H1 (cell line): ENCODE data around the gene S100A12. TPM values are rescaled to one million over a fixed set of nuclear protein-coding genes. Genes with fewer than 3 reads are reported as not detected.

Experiments used
- CTCF ChIA-PET: fragments of 300-600 bp; sonication (Branson Sonifier 250); formaldehyde crosslinking; loops from one replicate; lab custom pipeline; 2021; ENCODE audit not compliant: partially characterized antibody; lab: Charles Lee
- POLR2A ChIA-PET: fragments of 300-600 bp; sonication (Branson Sonifier 250); formaldehyde crosslinking; loops from one replicate; lab custom pipeline; 2021; ENCODE audit warnings: inconsistent platforms; ENCODE audit not compliant: partially characterized antibody; lab: Charles Lee
- DNase-seq, 2 experiments: peaks; one replicate each; pipeline versions ENCODE4 v3.0.0 to v3.0.0-alpha.2; 2010 to 2022; ENCODE audit warnings: low spot score in 2 of 2, low read depth in 1 of 2, mixed read lengths in 1 of 2
- FAIRE-seq: peaks from 2 replicates; lab custom pipeline; 2011; peaks lifted over from hg19 to GRCh38; lab: Jason Lieb, UNC
- H2AFZ ChIP-seq: 2 replicates; pipeline ENCODE4 v1.8.1; 2012; ENCODE audit warnings: low read length, inconsistent platforms
- H2AK5ac ChIP-seq: 2 replicates; pipeline ENCODE4 v1.6.1; 2013; ENCODE audit warnings: low read depth, low read length
- H2BK120ac ChIP-seq: replicated peaks from 2 replicates; pipeline ENCODE3; 2013; ENCODE audit warnings: low read depth, low read length, inconsistent platforms
- H2BK12ac ChIP-seq: 2 replicates; pipeline ENCODE4 v1.6.1; 2013; ENCODE audit warnings: low read depth, low read length
- H2BK15ac ChIP-seq: 2 replicates; pipeline ENCODE4 v1.6.1; 2013; ENCODE audit warnings: low read length
- H2BK20ac ChIP-seq: 2 replicates; pipeline ENCODE4 v1.6.1; 2013; ENCODE audit warnings: low read length
- H2BK5ac ChIP-seq: 2 replicates; pipeline ENCODE4 v1.6.1; 2013; ENCODE audit warnings: low read depth, low read length
- H3K14ac ChIP-seq: 2 replicates; pipeline ENCODE4 v1.6.1; 2013; ENCODE audit warnings: inconsistent platforms; ENCODE audit not compliant: insufficient read length
- H3K18ac ChIP-seq: 2 replicates; pipeline ENCODE4 v1.6.1; 2013; ENCODE audit warnings: low read length; ENCODE audit errors: extremely low read depth
- H3K23ac ChIP-seq: 2 replicates; pipeline ENCODE4 v1.6.1; 2013; ENCODE audit warnings: inconsistent platforms; ENCODE audit not compliant: insufficient read length
- H3K23me2 ChIP-seq: 2 replicates; pipeline ENCODE4 v1.6.1; 2013; ENCODE audit warnings: low read depth, low read length
- H3K27ac ChIP-seq: 2 replicates; pipeline ENCODE4 v1.6.1; 2011; ENCODE audit warnings: low read depth, low read length, inconsistent platforms
- H3K27me3 ChIP-seq, 4 experiments: replicated peaks in 1 of 4; 1 replicate in 1 of 4; 2 replicates in 3 of 4; pipeline versions ENCODE4 v1.6.1 to v1.8.1; 2011 to 2013; ENCODE audit warnings: low read length in 3 of 4, mild to moderate bottlenecking in 3 of 4, inconsistent platforms in 2 of 4, mixed read lengths in 2 of 4, moderate library complexity in 1 of 4; ENCODE audit not compliant: control insufficient read depth in 3 of 4, insufficient read depth in 3 of 4; ENCODE audit errors: extremely low read depth in 1 of 4
- H3K36me3 ChIP-seq, 4 experiments: 2 replicates each; pipeline versions ENCODE4 v1.6.1 to v1.8.1; 2011 to 2013; ENCODE audit warnings: mild to moderate bottlenecking in 4 of 4, low read length in 3 of 4, moderate library complexity in 2 of 4, control low read depth in 1 of 4, inconsistent platforms in 1 of 4; ENCODE audit not compliant: insufficient read depth in 4 of 4, control insufficient read depth in 2 of 4
- H3K4ac ChIP-seq: replicated peaks from 2 replicates; pipeline ENCODE3; 2013; ENCODE audit warnings: low read length, low read depth, mixed read lengths, inconsistent platforms; ENCODE audit not compliant: insufficient read length
- H3K4me1 ChIP-seq, 4 experiments: replicated peaks in 1 of 4; 1 replicate in 1 of 4; 2 replicates in 3 of 4; pipeline versions ENCODE4 v1.6.1 to v1.8.1; 2011 to 2013; ENCODE audit warnings: low read length in 3 of 4, inconsistent platforms in 2 of 4, mixed read lengths in 1 of 4; ENCODE audit not compliant: insufficient read depth in 4 of 4, control insufficient read depth in 3 of 4
- H3K4me2 ChIP-seq, 2 experiments: 2 replicates each; pipeline versions ENCODE4 v1.6.1 to v1.8.1; 2011 to 2013; ENCODE audit warnings: low read depth in 2 of 2, low read length in 2 of 2, control low read depth in 1 of 2, inconsistent platforms in 1 of 2, mild to moderate bottlenecking in 1 of 2; ENCODE audit not compliant: insufficient read depth in 1 of 2
- H3K4me3 ChIP-seq, 4 experiments: fragments of 200-600, 300-600 bp in 1 of 4; sonication (generic), shearing (Covaris generic), sonication (Bioruptor Twin) in 1 of 4; 2 replicates each; pipeline versions ENCODE4 v1.5.1 to v1.8.1; 2011 to 2016; ENCODE audit warnings: low read length in 4 of 4, low read depth in 3 of 4, control low read depth in 2 of 4, inconsistent platforms in 2 of 4, mild to moderate bottlenecking in 2 of 4, mixed read lengths in 1 of 4, moderate library complexity in 1 of 4; ENCODE audit not compliant: insufficient read depth in 2 of 4; ENCODE audit errors: extremely low read depth in 1 of 4
- H3K56ac ChIP-seq: replicated peaks from 2 replicates; pipeline ENCODE3; 2013; ENCODE audit warnings: low read depth, mild to moderate bottlenecking, mixed read lengths, low read length, inconsistent platforms; ENCODE audit not compliant: insufficient read length
- H3K79me1 ChIP-seq: 2 replicates; pipeline ENCODE4 v1.6.1; 2013; ENCODE audit warnings: low read depth, low read length, control low read depth
- H3K79me2 ChIP-seq, 2 experiments: 2 replicates each; pipeline versions ENCODE4 v1.6.1 to v1.8.1; 2012 to 2013; ENCODE audit warnings: low read length in 2 of 2, mild to moderate bottlenecking in 2 of 2, inconsistent platforms in 1 of 2; ENCODE audit not compliant: insufficient read depth in 2 of 2, control insufficient read depth in 1 of 2
- H3K9ac ChIP-seq, 4 experiments: replicated peaks in 1 of 4; 1 replicate in 1 of 4; 2 replicates in 3 of 4; pipeline versions ENCODE4 v1.6.1 to v1.8.1; 2011 to 2013; ENCODE audit warnings: low read depth in 3 of 4, low read length in 3 of 4, control low read depth in 2 of 4, mild to moderate bottlenecking in 2 of 4, moderate library complexity in 2 of 4, inconsistent platforms in 1 of 4; ENCODE audit errors: extremely low read depth in 1 of 4
- H3K9me3 ChIP-seq, 2 experiments: 2 replicates each; pipeline versions ENCODE4 v1.6.1 to v1.8.1; 2012 to 2013; ENCODE audit warnings: mild to moderate bottlenecking in 2 of 2, moderate library complexity in 2 of 2, control low read depth in 1 of 2, inconsistent platforms in 1 of 2, low read depth in 1 of 2, low read length in 1 of 2, mixed read lengths in 1 of 2; ENCODE audit not compliant: insufficient read depth in 2 of 2
- H4K20me1 ChIP-seq, 2 experiments: replicated peaks in 1 of 2; 2 replicates each; pipeline versions ENCODE3 to v1.8.1; 2011 to 2013; ENCODE audit warnings: inconsistent platforms in 2 of 2, low read length in 2 of 2, mild to moderate bottlenecking in 1 of 2; ENCODE audit not compliant: insufficient read depth in 2 of 2, control insufficient read depth in 1 of 2
- H4K5ac ChIP-seq: 2 replicates; pipeline ENCODE4 v1.6.1; 2013; ENCODE audit warnings: low read length, low read depth, mixed read lengths, inconsistent platforms; ENCODE audit not compliant: insufficient read length
- H4K8ac ChIP-seq: 2 replicates; pipeline ENCODE4 v1.8.0; 2013; ENCODE audit warnings: mild to moderate bottlenecking, moderate library complexity, low read length, inconsistent platforms; ENCODE audit not compliant: insufficient read depth; ENCODE audit errors: extremely low read depth
- H4K91ac ChIP-seq: replicated peaks from 2 replicates; pipeline ENCODE3; 2013; ENCODE audit warnings: low read length, mixed read lengths, inconsistent platforms; ENCODE audit not compliant: insufficient read length
- ASH2L ChIP-seq: fragments of 200-600, 300-600 bp; sonication (generic); IDR thresholded peaks from one replicate; pipeline ENCODE4 v1.7.1; 2017; ENCODE audit warnings: low read length
- CTBP2 ChIP-seq: IDR thresholded peaks from 2 replicates; pipeline ENCODE4 v1.7.0; 2011; ENCODE audit warnings: borderline replicate concordance, mild to moderate bottlenecking, moderate library complexity, mixed read lengths, low read length; ENCODE audit not compliant: insufficient read depth, insufficient read length
- RAD21 ChIP-seq, 2 experiments: IDR thresholded peaks in 1 of 2; conservative IDR thresholded peaks in 1 of 2; 2 replicates each; pipeline ENCODE4 v1.6.1; 2011; ENCODE audit warnings: low read depth in 2 of 2, low read length in 2 of 2, improper control_type of control experiment in 1 of 2, inconsistent platforms in 1 of 2, mild to moderate bottlenecking in 1 of 2, moderate library complexity in 1 of 2
- RXRA ChIP-seq: IDR thresholded peaks from 2 replicates; pipeline ENCODE4 v1.6.1; 2011; ENCODE audit warnings: low read depth, mild to moderate bottlenecking, low read length, moderate library complexity; ENCODE audit not compliant: insufficient read depth
- SP2 ChIP-seq: IDR thresholded peaks from 2 replicates; pipeline ENCODE4 v1.6.1; 2012; ENCODE audit warnings: mild to moderate bottlenecking, low read length, inconsistent platforms
- TCF12 ChIP-seq: IDR thresholded peaks from 2 replicates; pipeline ENCODE4 v1.6.1; 2011; ENCODE audit warnings: low read depth, mild to moderate bottlenecking, low read length
- WGBS, 2 experiments: shearing (Covaris generic) in 1 of 2; methylation state at CpG; one replicate each; pipeline versions ENCODE4 v1.1.6 to v1.1.7; 2013 to 2015; ENCODE audit warnings: low lambda C conversion rate in 2 of 2, mixed read lengths in 2 of 2, inconsistent platforms in 1 of 2, low coverage in 1 of 2, missing lambda C conversion rate in 1 of 2; ENCODE audit not compliant: insufficient replicate concordance in 2 of 2, insufficient coverage in 1 of 2, insufficient read length in 1 of 2; ENCODE audit errors: extremely low coverage in 1 of 2, missing lambda C conversion rate in 1 of 2; 5-methylcytosine and 5-hydroxymethylcytosine counted together
- polyA plus RNA-seq, 7 experiments: library from polyadenylated mRNA; depleted of rRNA in 3 of 7; stranded (reverse) in 5 of 7; unstranded in 2 of 7; fragments of >200 nt in 5 of 7; fragments of 200-250 nt in 2 of 7; gene quantifications; 1 replicate in 5 of 7; 2 replicates in 1 of 7; 4 replicates in 1 of 7; pipeline versions ENCODE4 v1.2.1 to v1.2.3, GENCODE V29; 2011 to 2013; ENCODE audit warnings: missing spikeins in 2 of 7, mixed read lengths in 2 of 7
- total RNA-seq: library from RNA; stranded (reverse); fragmentation: NEBNext Ultra II Directional; extraction: Animal tissue kit (Norgen Biotek cat#: 25700); gene quantifications from 2 replicates; pipeline ENCODE4 v1.2.1, GENCODE V29; 2021

S100A12 gene
- total and polyA plus RNA-seq, 2 of the 8 experiments (the other 6 are each of a cell fraction or from before 2014, with no cell fraction given): not detected

DNA sequence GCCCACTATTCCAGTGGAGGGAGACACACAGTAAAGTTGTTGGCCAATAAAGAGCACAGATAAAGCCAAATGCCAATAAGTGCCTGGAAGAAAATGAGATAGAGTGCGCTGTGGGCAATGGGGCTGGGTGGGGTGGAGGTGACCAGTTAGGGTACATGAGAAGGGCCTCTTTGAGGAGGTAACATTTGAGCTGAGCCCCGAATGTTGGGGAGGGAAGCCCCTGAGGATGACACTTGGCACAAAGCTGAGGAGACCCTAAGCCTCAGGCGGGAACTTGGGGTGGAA lies 16.8 kb downstream of the S100A12 start:
- H3K36me3 ChIP-seq: no peaks in the 10 kb centered on the region
- TF ChIP-seq SP2: no peak
- TF ChIP-seq ASH2L: no peak
- no peak for TF ChIP-seq TCF12
- TF ChIP-seq CTBP2: no peak
- no peak for TF ChIP-seq RXRA
- TF ChIP-seq RAD21 (IDR thresholded peaks at IDR 0.05 in 1 of 2, conservative IDR thresholded peaks at IDR 0.05 in 1 of 2; ENCODE audit: low read depth in 2 of 2, low read length in 2 of 2): no peak
- H2BK5ac ChIP-seq: no peak overlapping the region
- H2AFZ ChIP-seq: no peak overlapping the region
- H3K18ac ChIP-seq: no peak overlapping the region
- H3K79me2 ChIP-seq: no peaks in the 10 kb centered on the region
- H4K91ac ChIP-seq: no peak overlapping the region
- no peak overlapping the region for H3K9ac ChIP-seq
- no peak overlapping the region for H3K4ac ChIP-seq
- no peak overlapping the region for H3K56ac ChIP-seq
- H3K4me2 ChIP-seq: no peak overlapping the region
- DNase-seq: peak in 1 of 2 experiments; percentile 22
- no peak overlapping the region for H3K4me3 ChIP-seq
- no peaks in the 10 kb centered on the region; a peak in 1 of 7 replicates for H3K4me1 ChIP-seq
- no peak overlapping the region for H3K14ac ChIP-seq
- no peaks in the 10 kb centered on the region; the same call in 1 of the 2 replicates for H3K23me2 ChIP-seq
- H3K79me1 ChIP-seq: no peaks in the 10 kb centered on the region
- H4K20me1 ChIP-seq: no peaks in the 10 kb centered on the region
- CTCF ChIA-PET: interaction anchor here (1.4 to 2.6 kb wide), 6 partner anchors 38 to 152 kb away, joined by 3 to 32 read pairs (median 6); no protein-coding TSS in a partner anchor
- no peak overlapping the region for H2BK120ac ChIP-seq
- 0 out of 2 replicates have a peak overlapping the region, but pooled peaks have one; percentile 8 for H2BK15ac ChIP-seq
- no peaks in the 10 kb centered on the region for H3K27me3 ChIP-seq
- H2BK20ac ChIP-seq: no peak overlapping the region
- POLR2A ChIA-PET: no interaction called here
- 89% methylated on average over 3 of the region's 3 CpGs; no CpG with 5 or more reads in 1 of the 2 experiments for WGBS, 2 experiments
- no peak overlapping the region for H3K23ac ChIP-seq
- no peak overlapping the region for H2BK12ac ChIP-seq
- no peak overlapping the region for H3K27ac ChIP-seq
- no peak overlapping the region for H4K5ac ChIP-seq
- no peak overlapping the region for H2AK5ac ChIP-seq
- no peak for FAIRE-seq
- H3K9me3 ChIP-seq: no peaks in the 10 kb centered on the region
- no peak overlapping the region for H4K8ac ChIP-seq
